Stimulated activated naive CD8-positive, alpha-beta T cell treated with anti-CD3 and anti-CD28 coated beads, Interleukin-15, amount 100 ng/mL, for 72 hours (primary cell): ENCODE data around the gene CCDC57.

Experiments used
- ATAC-seq: fragments of 150-1000 bp; cut with Tn5 transposase; 2 replicates; pipeline ENCODE4 v1.10.0; 2021; ENCODE audit warnings: mild to moderate bottlenecking, moderate library complexity
- DNase-seq, 2 donors: peaks; one replicate each; pipeline ENCODE4 v3.0.0; 2021 to 2022
- H3K27ac Mint-ChIP-seq, 2 donors: one replicate each; pipeline ENCODE4 v1.8.0; 2022; ENCODE audit warnings: mild to moderate bottlenecking in 2 of 2, mixed read lengths in 2 of 2, moderate library complexity in 2 of 2
- H3K27me3 Mint-ChIP-seq: one replicate; pipeline ENCODE4 v1.8.0; 2022; ENCODE audit warnings: mixed read lengths
- H3K4me1 Mint-ChIP-seq: one replicate; pipeline ENCODE4 v1.8.0; 2022; ENCODE audit warnings: mild to moderate bottlenecking, mixed read lengths
- H3K4me3 Mint-ChIP-seq, 2 donors: one replicate each; pipeline ENCODE4 v1.8.0; 2022; ENCODE audit warnings: mild to moderate bottlenecking in 2 of 2, mixed read lengths in 2 of 2, moderate library complexity in 1 of 2
- H3K9me3 Mint-ChIP-seq, 2 donors: one replicate each; pipeline ENCODE4 v1.8.0; 2022; ENCODE audit warnings: mixed read lengths in 2 of 2

The CCDC57 gene

DNA sequence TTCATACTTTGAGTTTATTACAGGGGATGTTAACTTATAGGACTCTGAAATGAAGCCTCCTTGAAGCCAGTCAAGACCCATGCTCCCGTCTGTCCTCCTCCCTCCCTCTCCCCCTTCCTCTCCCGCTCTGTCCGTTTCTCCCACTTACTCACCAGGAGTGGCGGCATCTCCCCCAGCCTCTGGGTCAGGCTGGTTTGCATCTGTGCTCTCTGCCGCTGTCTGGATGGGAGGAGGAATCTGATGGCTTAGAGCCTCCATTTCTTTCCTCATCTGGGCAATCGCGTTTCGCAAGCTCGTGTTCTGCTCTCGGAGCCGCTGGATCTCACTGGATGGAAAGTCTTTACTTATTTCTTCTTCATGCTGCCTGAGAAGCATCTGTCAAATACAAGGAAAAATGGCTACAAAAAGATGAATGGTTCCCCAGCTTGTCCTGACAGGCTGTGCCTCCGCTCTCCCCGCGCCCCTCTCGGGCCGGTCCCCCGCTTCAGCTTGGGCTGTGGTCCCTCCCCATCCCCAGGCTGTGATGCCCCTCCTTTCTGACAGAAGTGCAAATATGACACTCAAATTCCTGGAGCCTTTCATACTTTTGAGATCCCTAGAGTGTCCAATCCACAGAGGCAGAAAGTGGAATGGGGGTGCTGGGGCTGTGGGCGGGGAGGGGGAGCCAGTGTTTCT is 40.0 kb downstream of the CCDC57 start:
- no peak overlapping the region for H3K4me3 Mint-ChIP-seq

DNA sequence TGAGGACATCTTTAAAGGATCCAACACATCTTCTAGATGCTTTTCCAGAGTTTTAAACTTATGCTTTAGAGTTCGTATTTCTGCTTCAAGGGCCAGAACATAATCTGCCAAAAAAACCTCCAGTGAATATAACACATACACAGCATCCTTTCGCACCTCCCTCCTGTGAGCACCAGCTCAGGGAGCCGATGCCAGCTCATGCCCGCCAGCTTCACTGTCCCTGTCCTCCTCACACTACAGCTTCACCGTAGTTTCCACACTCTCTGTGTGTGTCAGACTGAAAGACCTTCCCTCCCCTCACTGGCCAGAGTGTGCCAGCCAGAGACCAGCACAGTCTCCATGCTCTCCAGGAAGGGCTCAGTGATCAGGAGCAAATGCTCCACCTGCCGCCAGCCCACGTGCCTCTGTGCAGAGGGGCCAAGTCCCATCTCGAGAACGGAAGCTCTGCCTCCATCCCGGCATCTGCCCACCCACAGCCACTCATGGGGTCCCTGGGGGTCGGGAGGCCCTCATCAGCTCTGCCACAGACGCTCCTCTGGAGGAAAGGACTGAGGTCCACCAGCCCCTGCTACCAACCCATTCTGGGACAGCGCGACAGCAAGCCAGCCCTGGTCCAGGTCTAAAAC is 40.8 kb downstream of the CCDC57 start:
- H3K9me3 Mint-ChIP-seq, result no peaks in the 10 kb centered on the region
- peaks cover 9% of the 10 kb centered on the region for H3K4me1 Mint-ChIP-seq
- no peaks in the 10 kb centered on the region for H3K27me3 Mint-ChIP-seq
- ATAC-seq, result no peak
- no peak for DNase-seq
- H3K27ac Mint-ChIP-seq, result no peak overlapping the region
- H3K4me3 Mint-ChIP-seq, result no peak overlapping the region

More for the DNA sequence above, 40.0 kb downstream of the CCDC57 start:
- ATAC-seq (no peak), DNase-seq (no peak)
- Mint-ChIP-seq H3K9me3 (no peaks in the 10 kb centered on the region), H3K27me3 (no peaks in the 10 kb centered on the region), H3K27ac (peak overlapping the region in 1 of 2 donors; percentile 90), H3K4me1 (peaks cover 9% of the 10 kb centered on the region)

DNA sequence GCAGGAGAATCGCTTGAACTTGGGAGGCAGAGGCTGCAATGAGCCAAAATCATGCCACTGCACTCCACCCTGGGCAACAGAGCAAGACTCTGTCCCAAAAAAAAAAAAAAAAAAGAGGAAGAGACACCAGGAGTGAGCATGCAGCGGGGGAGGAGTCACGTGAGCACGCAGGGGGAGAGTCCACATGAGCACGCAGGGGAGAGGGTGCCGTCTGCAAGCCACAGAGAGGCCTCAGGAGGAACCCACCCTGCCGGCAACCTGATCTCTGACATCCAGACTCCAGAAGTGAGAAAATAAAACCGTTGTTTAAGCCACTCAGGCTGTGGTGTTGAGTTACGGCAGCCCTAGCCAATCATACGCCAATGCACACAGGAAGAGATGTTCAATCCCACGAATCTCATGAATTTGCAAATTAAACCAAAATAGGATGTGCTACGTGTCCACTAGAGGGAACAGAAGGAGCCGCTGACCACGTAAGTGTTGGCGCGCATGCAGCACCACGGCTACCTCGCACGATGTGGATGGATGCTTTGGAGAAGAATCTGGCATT is 42.2 kb downstream of the CCDC57 start:
- Mint-ChIP-seq H3K4me1 (peaks cover 9% of the 10 kb centered on the region), H3K9me3 (no peaks in the 10 kb centered on the region), H3K27ac (no peak overlapping the region), H3K27me3 (no peaks in the 10 kb centered on the region), H3K4me3 (no peak overlapping the region)
- DNase-seq (no peak), ATAC-seq (no peak)

DNA sequence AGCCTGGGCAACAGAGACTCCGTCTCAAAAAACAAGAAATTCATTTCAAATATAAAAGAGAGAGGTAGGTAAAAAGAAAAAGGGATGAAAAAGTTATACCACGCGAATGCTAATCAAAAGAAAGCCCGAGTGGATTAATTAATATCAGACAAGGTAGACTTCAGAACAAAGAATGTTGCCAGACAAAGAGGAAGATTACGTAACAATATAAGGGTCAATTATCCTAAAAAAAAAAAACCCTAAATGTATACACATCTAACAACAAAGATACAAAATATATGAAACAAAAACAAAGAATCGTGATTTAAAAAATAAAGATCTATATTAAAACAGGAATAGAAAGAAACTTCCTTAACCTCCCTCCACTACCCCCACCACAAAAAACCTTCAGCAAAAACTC is 44.1 kb downstream of the CCDC57 start:
- H3K27me3 Mint-ChIP-seq, result no peaks in the 10 kb centered on the region
- H3K4me1 Mint-ChIP-seq, result peaks cover 9% of the 10 kb centered on the region
- no peaks in the 10 kb centered on the region for H3K9me3 Mint-ChIP-seq
- DNase-seq (no peak), ATAC-seq (no peak)
- H3K27ac Mint-ChIP-seq, result no peak overlapping the region
- no peak overlapping the region for H3K4me3 Mint-ChIP-seq

DNA sequence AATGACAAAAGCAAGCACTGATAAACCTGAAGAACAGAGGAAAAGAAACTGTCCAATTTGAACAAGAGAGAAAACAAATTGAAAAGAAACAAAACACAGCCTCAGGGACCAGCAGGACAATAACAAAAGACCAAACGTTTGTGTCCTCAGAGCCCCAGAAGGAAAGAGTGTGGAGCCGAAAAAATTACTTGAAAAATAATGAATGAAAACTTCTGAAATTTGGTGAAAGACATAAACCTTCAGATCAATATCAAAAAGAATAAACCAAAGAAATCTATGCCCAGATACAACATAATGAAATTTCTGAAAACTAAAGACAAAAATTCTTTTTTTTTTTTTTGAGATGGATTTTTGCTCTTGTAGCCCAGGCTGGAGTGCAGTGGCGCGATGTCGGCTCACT is 45.6 kb downstream of the CCDC57 start:
- Mint-ChIP-seq H3K9me3 (no peaks in the 10 kb centered on the region), H3K27me3 (no peaks in the 10 kb centered on the region), H3K4me1 (peaks cover 9% of the 10 kb centered on the region), H3K27ac (peak overlapping the region in 1 of 2 donors; percentile 31), H3K4me3 (no peak overlapping the region)
- DNase-seq (no peak), ATAC-seq (no peak)

DNA sequence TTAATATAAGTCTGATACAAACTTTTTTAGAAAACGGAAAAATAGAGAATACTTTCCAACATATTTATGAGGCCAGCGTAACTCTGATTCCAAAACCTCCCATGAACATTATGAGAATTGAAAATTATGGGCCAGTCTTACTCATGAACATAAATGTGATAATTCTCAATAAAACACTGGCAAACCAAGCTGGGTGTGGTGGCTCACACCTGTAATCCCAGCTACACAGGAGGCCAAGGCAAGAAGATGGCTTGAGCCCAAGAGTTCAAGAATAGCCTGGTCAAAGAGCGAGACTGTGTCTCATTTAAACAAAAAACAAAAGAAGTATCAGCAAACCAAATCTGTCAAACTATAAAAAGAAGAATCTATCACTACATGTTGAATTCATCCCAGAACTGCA is 47.8 kb downstream of the CCDC57 start:
- H3K4me1 Mint-ChIP-seq, result peaks cover 7% of the 10 kb centered on the region
- no peaks in the 10 kb centered on the region for H3K27me3 Mint-ChIP-seq
- H3K27ac Mint-ChIP-seq, result no peak overlapping the region
- ATAC-seq, result no peak
- no peak for DNase-seq
- H3K4me3 Mint-ChIP-seq, result no peak overlapping the region
- no peaks in the 10 kb centered on the region for H3K9me3 Mint-ChIP-seq

DNA sequence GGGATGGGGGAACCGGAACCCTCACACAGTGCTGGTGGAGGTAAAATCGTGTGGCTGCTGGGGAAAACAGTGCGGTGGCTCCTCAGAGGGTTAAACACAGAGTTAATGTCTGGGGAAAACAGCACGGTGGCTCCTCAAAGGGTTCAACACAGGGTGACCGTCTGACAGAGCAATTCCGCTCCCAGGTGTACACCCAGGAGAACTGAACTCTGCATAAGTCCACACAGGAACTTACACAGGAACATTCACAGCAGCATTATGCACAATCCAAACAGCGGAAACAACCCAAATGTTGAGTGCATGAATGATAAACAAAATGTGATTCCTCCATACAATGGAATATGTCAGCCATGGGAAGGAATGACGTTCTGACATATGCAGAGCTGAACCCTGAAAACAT is 51.4 kb downstream of the CCDC57 start:
- ATAC-seq (no peak), DNase-seq (no peak)
- H3K9me3 Mint-ChIP-seq, result no peaks in the 10 kb centered on the region
- no peak overlapping the region for H3K4me3 Mint-ChIP-seq
- H3K27me3 Mint-ChIP-seq, result no peaks in the 10 kb centered on the region
- H3K4me1 Mint-ChIP-seq, result no peaks in the 10 kb centered on the region
- no peak overlapping the region for H3K27ac Mint-ChIP-seq

DNA sequence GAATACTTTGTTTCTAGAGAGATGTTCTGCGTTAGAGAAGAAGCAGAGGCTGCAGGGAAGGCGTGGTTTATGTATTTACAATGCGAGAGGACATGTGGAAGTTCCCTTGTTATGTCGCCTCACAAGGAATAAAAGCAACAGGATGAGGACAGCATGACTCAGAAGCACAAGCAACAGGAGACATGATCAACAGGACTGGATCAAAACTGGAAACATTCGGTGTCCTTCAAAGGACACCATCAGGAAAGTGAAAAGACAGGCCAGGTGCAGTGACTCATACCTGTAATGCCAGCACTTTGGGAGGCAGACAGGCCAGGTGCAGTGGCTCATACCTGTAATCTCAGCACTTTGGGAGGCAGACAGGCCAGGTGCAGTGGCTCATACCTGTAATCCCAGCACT is 52.6 kb downstream of the CCDC57 start:
- DNase-seq, result no peak
- Mint-ChIP-seq H3K4me3 (no peak overlapping the region), H3K4me1 (no peaks in the 10 kb centered on the region)

DNA sequence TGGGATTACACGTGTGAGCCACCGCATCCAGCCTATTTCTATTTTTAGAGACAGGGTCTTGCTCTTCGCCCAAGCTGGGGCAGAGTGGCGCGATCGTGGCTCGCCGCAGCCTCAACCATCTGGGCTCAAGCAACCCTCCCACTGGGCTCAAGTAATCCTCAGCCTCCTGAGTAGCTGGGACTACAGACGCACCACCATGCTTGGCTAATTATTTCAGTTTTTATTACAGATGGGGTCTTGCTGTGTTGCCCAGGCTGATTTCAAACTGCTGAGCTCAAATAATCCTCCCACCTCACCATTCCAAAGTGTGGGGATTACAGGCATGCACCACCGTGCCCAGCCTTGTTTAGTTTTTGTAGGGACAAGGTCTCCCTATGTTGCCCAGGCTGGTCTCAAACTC is 53.8 kb downstream of the CCDC57 start:
- no peak overlapping the region for H3K27ac Mint-ChIP-seq
- H3K27me3 Mint-ChIP-seq, result no peaks in the 10 kb centered on the region
- no peaks in the 10 kb centered on the region for H3K9me3 Mint-ChIP-seq
- DNase-seq (no peak), ATAC-seq (no peak)
- H3K4me3 Mint-ChIP-seq, result no peak overlapping the region
- peaks cover 6% of the 10 kb centered on the region for H3K4me1 Mint-ChIP-seq

More for the DNA sequence above, 52.6 kb downstream of the CCDC57 start:
- Mint-ChIP-seq H3K27me3 (no peaks in the 10 kb centered on the region), H3K9me3 (no peaks in the 10 kb centered on the region), H3K27ac (no peak overlapping the region)
- ATAC-seq, result no peak

DNA sequence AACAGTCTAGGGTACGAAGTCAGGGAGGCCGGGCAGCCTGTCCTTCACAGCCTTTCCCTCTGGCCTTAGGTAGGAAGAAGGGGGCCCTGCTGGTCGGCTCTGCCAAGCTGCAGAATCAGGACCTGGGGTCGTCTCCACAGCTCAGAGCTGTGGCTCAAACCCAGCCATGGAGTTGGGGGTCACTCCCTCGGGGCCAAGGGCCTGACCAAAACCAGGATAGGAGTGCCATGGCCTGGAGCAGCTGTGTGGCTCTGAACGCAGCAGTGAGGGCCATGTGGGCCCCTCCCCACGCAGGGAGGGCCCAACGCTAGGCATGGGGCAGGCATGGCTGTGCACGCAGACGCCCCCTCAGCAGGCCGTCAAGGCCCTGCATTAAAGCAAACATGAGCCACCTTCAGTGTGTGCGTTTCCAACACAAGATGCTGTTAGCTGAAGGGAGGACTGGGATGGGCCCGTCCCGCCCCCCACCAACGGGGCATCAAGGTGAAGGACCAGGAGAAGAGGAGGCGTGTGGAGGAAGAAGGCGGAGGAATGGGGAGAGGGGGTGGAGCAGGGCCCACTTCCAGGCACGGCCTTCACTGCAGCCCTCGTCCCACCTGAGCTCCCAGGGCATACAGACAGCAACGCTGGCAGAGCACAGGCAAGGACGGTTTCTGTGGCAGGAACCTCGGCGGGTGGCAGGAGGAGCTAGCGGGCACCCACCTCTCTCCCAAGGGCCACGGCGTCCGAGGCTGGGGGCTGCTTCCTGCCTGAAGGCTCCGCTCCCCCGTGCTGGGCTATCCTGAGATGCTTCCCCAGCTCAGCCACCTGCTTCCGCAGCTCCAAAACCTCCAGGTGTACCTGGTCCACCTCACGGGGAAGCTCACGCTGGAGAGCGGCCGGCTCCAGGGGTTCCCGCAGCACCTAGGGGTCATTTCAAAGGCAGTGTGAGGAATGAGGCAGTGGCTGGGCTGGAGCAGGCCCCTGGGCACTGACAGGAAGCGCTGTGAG is 55.3 kb downstream of the CCDC57 start:
- Mint-ChIP-seq H3K27me3 (no peaks in the 10 kb centered on the region), H3K4me3 (no peak overlapping the region), H3K9me3 (no peaks in the 10 kb centered on the region), H3K27ac (no peak overlapping the region), H3K4me1 (peaks cover 10% of the 10 kb centered on the region)
- ATAC-seq, result no peak
- no peak for DNase-seq

DNA sequence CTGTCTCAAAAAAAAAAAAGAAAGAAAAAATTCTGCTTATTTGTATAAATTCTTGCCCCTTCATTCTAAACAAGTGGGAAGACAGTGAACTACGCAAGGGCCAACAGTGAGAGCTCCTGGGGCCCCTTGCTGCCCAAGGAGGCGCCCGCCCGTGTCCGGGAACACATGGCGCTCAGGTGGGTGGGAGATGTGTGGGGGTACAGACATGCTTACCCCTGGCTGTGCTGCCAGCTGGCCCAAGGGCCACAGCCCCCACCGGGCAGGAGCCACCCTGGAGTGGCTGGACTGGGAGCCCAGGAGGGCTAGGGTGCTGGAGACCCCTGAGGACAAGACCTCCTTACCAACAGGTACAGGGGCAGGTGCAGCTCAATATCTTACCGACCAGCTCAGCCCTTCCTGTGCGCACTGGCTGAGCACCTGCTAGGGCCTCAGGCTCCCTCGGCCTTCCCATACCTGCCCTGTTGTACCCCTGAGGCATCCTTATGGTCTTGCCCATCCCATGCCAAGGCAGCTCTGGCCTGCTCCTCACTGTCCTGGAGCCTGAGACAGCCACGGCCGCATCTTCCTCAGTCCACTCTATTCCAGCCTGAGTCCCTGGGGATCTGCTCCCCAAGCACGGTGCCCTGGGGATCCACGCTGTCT is 56.2 kb downstream of the CCDC57 start:
- no peak overlapping the region for H3K4me3 Mint-ChIP-seq
- H3K27me3 Mint-ChIP-seq, result no peaks in the 10 kb centered on the region
- H3K4me1 Mint-ChIP-seq, result peaks cover 10% of the 10 kb centered on the region
- DNase-seq (no peak), ATAC-seq (no peak)
- H3K27ac Mint-ChIP-seq, result no peak overlapping the region
- H3K9me3 Mint-ChIP-seq, result no peaks in the 10 kb centered on the region

DNA sequence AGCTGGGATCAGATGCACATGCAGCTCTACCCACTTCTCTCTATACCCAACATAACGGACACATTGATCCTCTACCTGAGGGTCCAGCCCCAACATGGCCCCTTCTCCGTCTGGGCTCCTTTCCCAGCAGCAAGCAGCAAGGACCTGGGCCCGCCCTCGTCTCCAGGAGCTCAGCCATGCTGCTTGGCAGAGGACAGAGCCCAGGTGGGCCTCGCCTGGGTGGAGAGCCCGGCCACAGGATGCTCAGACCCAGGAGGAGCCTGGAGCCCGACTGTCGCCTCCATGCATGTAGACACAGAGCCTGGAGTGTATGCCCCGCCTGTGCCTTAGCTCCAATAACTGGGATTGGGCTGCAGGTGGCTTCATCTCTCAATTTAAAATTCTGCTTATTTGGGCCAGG is 57.0 kb downstream of the CCDC57 start:
- peaks cover 10% of the 10 kb centered on the region for H3K4me1 Mint-ChIP-seq
- H3K9me3 Mint-ChIP-seq, result no peaks in the 10 kb centered on the region
- H3K4me3 Mint-ChIP-seq, result no peak overlapping the region
- ATAC-seq, result no peak
- no peaks in the 10 kb centered on the region for H3K27me3 Mint-ChIP-seq
- H3K27ac Mint-ChIP-seq, result no peak overlapping the region
- no peak for DNase-seq

DNA sequence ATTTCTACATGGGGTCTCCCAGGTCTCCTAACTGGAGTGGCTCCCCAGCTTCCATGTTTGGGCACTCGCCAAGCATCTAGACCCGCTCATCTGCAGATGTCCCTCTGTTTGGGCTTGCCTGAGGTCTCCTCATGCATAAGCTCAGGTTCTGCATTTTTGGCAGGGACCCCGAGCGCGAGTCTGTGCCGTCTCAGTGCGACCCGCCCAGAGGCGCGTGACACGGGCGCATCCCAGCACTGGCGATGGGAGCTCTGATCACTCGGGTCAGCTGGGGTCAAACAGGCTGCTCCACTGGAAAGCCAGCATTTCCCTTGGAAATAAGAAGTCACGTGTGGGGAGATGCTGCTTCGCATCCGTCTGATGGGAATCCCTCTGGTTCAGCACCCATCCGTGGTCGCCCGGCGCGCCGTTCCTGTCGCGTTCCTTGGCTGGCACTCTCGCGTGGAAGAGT is 57.7 kb downstream of the CCDC57 start:
- DNase-seq (no peak), ATAC-seq (no peak)
- Mint-ChIP-seq H3K4me1 (peaks cover 10% of the 10 kb centered on the region), H3K4me3 (no peak overlapping the region), H3K27ac (peak overlapping the region in 1 of 2 donors; percentile 79), H3K9me3 (no peaks in the 10 kb centered on the region), H3K27me3 (no peaks in the 10 kb centered on the region)

DNA sequence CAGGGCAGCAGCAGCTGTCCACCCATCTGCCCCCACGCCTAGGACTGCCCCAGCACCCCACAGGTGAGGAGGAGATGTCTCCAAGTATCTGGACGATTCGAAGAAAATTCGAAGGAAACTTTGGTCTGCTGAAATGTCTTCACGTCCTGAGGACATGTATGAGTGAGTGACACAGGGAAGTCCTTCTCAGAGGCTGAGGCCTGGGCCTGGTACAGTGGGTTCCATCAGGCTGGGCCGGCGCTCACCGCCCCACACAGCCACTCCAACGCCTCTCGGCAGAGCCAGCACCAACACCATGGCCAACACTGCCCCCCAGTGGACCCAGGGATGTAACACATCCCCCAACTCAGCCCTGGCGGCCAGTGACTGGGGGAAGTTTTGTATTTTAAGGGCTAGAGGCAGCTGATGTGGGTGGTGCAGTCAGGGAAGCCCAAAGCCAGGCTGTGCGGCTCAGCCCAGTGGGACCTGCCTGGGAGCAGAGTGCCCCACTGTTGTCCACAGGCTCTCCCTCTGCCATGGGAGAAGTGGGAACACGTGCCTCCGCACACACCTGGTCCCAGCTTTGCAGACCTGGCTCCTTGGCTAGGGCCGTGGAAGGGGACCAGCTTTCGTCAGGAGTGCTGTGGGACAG is 58.8 kb downstream of the CCDC57 start:
- ATAC-seq (peak; percentile 95), DNase-seq (peak; percentile 80 to 83)
- no peak overlapping the region for H3K27ac Mint-ChIP-seq
- H3K9me3 Mint-ChIP-seq, result no peaks in the 10 kb centered on the region
- H3K27me3 Mint-ChIP-seq, result no peaks in the 10 kb centered on the region
- H3K4me1 Mint-ChIP-seq, result peaks cover 10% of the 10 kb centered on the region
- no peak overlapping the region for H3K4me3 Mint-ChIP-seq

DNA sequence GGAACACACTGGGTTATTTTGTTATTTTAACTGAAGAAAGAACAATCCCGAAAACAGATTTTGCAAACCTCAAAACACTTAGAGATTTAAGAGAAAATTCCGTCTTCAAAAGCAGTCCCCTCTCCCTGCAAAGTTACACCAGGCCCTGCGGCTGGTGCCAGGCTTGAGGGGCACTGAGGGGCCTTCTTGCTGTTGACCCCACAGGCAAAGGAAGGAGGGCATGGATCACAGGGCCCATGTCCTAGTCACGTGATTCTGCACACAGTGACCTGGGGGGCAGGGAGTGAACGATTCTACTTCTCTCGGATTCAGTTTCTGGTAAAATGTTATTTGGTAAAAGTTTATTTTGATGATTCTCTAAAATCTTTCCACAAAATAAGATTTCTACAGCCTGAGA is 59.3 kb downstream of the CCDC57 start:
- H3K9me3 Mint-ChIP-seq, result no peaks in the 10 kb centered on the region
- ATAC-seq (no peak), DNase-seq (no peak)
- no peak overlapping the region for H3K27ac Mint-ChIP-seq
- H3K4me3 Mint-ChIP-seq, result no peak overlapping the region
- peaks cover 10% of the 10 kb centered on the region for H3K4me1 Mint-ChIP-seq
- no peaks in the 10 kb centered on the region for H3K27me3 Mint-ChIP-seq
